Stimulated activated CD8-positive, alpha-beta memory T cell treated with anti-CD3 and anti-CD28 coated beads, Interleukin-7, amount 100 ng/mL, for 24 hours (primary cell): ENCODE measurements around the gene OR1N2.
"Not testable (repeated sequence)": the region's sequence is repeated elsewhere in the genome, so short reads cannot be mapped to it uniquely, and the experiment has no call there.

Source experiments
- DNase-seq: peaks from one replicate; pipeline ENCODE4 v3.0.0-alpha.2; 2020; ENCODE audit warnings: low read depth

Gene OR1N2, protein sequence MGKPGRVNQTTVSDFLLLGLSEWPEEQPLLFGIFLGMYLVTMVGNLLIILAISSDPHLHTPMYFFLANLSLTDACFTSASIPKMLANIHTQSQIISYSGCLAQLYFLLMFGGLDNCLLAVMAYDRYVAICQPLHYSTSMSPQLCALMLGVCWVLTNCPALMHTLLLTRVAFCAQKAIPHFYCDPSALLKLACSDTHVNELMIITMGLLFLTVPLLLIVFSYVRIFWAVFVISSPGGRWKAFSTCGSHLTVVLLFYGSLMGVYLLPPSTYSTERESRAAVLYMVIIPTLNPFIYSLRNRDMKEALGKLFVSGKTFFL

DNA sequence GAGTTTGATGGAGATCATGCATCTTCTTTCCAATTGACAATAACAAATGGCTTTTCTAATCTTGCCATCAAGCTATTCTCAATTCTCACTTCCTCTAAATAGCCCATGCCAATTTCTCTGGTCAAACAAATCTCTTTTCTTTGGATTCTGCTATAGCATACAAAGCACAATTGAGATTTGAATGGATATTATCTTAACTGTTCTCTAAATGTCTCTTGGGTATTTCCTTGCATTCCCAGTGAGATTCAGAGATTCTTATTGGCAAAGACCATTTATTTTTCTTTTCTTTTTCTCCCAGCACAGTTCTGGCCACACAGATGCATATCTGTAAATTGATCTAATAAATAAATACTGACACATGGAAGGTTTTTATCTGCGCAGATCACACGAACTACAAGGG lies at the start of gene OR1N2:
Gene OR1N2, plus strand, starts transcription at position 301 of the 400 bp plus-strand sequence. CDS start 100 bp downstream, outside the sequence.
- no peak for DNase-seq

DNA sequence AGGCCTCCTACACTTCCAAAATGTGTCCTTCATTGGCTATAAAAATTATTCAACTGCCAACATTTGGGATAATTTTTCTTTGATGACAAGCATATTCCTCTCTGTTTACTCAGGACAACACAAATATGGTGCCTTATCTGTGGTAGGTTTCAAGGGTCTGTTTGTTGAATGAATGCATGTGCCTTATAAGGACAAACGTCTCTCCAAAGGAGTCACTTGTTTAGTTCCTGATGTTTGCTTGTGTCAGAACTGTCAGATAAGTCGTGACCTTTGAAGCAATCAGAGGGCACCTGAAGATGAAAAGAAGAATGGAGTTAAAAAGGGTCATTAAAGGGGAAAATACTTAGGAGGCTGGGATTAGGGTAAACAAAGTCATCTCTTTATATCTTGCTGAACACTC lies 45.9 kb upstream of the OR1N2 start:
- no peak for DNase-seq

DNA sequence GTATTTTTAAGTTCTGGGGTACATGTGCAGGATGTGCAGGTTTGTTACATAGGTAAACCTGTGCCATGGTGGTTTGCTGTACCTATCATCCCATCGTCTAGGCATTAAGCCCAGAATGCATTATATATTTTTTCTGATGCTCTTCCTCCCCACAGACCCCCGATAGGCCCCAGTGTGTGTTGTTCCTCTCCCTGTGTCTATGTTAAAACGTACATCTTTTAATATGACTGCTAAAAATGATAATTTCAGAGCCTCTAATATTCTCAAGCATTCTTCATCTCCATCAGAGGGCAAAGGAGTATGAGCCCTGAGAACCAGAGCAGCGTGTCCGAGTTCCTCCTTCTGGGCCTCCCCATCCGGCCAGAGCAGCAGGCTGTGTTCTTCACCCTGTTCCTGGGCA lies 42.4 kb upstream of the OR1N2 start, which contains the start of gene OR1J2:
Gene OR1J2, plus strand, starts transcription at position 301 of the 400 bp plus-strand sequence. Its CDS starts 0 bp downstream, at position 301.
- DNase-seq: no peak

DNA sequence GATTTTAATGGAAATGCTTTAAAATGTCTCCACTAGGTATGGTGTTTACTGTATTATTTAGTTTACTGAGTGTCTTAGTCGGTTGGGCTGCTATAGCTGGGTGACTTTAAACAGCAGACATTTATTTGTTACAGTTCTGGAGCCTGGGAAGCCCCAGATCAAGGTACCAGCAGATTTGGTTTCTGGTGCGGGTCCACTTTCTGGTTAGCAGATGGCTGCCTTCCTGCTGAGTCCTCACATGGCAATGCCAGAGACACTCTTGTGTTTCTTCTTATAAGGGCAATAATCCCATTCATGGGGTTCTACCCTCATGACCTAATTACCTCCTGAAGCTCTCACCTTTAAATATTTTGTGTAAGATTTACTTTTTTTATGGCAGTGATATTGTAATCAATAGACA lies 34.7 kb upstream of the OR1N2 start:
- DNase-seq: no peak

DNA sequence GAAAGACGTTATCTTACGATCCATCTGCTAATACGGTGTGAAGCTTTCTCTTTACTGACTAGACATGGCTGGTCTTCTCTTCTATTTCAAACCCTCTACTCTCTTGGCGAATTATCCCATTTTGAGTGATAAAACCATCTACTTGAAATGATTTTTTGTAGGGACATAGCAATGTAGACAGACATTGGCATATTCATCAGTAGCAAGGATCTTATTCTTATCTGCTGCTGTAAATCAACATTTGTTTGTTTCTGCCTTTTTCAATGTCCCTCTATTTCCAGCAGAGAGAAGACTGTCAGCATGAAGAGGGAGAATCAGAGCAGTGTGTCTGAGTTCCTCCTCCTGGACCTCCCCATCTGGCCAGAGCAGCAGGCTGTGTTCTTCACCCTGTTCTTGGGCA lies 34.1 kb upstream of the OR1N2 start, which contains the start of gene OR1J4:
Gene OR1J4, plus strand, starts transcription at position 301 of the 400 bp plus-strand sequence. Its CDS starts 0 bp downstream, at position 301.
- no peak for DNase-seq

DNA sequence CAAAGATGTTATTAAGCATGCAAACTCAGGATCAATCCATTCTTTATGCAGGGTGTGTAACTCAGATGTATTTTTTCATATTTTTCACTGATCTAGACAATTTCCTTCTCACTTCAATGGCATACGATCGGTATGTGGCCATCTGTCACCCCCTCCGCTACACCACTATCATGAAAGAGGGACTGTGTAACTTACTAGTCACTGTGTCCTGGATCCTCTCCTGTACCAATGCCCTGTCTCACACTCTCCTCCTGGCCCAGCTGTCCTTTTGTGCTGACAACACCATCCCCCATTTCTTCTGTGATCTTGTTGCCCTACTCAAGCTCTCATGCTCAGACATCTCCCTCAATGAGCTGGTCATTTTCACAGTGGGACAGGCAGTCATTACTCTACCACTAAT lies 33.5 kb upstream of the OR1N2 start:
- DNase-seq: no peak

DNA sequence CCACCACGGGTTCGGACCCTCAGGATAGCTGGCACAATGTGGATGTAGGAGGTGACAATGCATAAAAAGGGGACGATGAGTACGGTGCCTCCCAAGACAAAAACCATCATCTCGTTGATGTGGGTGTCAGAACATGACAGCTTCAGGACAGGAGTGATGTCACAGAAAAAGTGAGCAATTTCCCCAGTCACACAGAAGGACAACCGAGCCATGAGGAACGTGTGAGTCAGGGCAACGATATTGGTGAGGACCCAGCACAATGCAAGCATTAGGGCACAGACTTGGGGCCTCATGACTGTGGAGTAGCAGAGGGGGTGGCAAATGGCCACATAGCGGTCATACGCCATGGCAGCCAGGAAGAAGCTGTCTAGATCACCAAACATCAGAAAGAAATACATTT lies 26.3 kb upstream of the OR1N2 start:
- DNase-seq: no peak

DNA sequence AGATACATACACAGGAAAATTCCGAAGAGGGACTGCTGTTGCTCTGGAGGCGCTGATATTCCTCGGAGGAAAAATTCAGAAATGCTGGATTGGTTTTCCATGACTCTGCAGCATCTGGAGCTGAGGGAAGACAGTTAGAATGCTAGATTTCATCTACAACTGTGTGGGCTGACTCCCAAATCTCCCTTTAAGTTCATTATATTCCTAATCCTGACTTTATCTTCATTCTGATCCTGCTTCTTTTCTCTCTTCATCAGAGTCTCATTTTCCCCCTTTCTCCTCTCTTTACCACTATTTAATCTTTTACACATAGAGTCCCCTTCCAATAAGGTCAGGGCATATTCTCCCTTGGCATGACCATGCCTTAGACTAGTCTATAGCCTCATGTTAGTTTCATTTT lies 25.7 kb upstream of the OR1N2 start, which contains the start of gene OR1N1:
Gene OR1N1, minus strand, starts transcription at position 101 of the 400 bp plus-strand sequence. Its CDS starts 0 bp downstream, at position 101.
- DNase-seq: no peak

DNA sequence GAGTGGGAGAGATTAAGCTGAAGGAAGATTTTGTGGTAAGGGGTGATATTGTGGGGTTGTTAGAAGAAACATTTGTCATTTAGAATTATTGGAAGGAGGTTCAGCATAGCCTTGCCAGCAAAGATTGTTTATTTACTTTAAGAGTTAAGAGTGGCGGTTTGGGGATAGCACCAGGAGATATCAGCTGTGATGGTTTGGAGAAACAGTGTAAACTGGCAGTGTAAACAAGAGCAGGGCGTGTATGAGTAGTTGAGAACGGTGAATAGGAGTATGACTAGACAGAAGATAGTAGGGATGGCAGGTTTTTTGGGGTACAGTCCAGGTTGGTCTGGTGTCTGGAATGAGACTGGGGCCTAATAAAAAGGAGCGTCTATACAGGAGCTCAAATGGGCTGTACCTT lies 21.8 kb upstream of the OR1N2 start:
- not testable (repeated sequence) for DNase-seq

DNA sequence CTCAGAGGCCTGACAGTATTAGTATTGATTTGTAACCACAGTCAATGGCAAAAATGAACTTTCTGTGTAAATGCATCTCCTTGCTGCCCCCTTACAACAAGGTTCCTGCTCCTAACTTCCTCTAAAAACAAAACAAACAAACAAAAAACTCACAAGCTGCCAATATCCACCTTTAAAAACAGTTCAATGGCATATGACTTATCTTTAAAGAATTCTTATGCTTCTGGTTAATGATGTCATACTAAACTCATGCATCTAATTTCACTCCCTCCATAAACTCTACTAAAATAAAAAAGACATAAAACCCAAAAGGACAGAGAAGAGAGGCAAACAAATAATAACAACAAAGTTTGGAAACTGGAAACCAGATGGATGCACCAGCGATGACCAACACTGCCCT lies 16.8 kb upstream of the OR1N2 start:
- no peak for DNase-seq

DNA sequence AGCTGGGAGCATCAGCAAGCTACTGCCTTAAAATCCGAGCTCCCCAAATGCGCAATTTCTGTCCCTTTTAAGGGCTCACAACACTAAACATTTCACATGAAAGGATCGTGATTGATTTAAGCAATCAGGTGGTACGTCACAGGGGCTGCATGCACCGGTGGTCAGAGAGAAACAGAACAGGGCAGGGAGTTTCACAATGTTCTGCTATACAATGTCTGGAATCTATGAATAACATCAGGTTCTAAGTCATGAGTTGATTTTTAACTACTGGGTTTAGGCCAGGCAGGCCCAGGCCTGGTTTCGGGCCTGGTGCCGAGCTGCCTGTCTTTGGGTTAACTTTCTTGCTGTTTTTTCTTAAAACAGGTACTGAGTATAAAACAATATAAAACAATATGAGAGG lies 15.8 kb upstream of the OR1N2 start:
- not testable (repeated sequence) for DNase-seq

DNA sequence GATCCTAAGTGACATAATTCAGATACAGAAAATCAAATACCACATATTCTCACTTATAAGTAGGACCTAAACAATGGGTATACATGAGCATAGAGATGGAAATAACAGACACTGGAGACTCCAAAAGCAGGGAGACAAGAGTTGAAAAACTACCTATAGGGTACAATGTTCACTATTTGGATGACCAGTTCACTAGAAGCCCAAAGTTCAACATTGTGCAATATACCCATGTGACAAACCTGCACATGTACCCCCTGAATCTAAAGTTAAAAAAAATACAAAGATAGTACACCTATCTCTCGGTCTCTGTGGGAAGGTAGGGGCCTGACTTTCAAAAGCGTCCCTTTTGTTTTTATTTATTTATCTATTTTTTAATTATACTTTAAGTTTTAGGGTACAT lies 14.2 kb upstream of the OR1N2 start:
- no peak for DNase-seq

DNA sequence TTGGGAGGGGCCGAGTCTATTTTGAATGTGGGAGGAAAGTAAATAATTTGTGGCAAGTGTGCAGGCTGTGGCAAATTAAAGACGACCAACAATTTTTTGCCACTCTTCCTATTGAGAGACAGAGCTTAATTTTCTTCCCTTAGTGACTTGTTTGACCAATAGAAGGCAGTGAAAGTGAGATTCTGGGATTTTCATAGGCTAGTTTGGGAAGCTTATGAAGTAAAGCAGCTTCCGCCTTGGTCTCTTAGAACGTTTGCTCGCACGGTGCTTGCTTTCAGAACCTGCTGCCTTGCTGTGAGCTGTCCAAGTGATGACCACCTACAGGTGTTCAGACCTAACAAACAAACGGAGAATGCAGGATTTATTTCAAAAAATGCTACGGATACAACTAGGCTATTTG lies 6.7 kb upstream of the OR1N2 start:
- DNase-seq: no peak

DNA sequence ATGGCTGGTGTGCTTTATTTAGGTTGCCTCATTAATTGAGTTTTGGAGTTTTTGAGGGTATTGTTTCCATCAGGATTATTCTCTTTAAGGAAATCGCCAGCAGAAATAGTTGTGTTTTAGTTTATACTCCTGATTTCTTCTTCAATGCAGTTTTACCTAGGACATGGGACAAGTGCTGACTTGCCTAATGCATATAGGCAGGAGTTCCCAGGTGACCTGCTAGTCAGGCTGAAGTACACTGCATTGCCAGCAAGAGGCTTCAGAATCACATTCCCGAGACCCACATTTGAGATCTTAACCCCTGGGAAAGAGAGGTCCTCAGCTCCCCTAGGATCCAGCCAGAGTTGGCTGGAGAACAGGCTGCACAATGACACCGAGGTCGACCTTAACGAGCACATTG lies 1.5 kb upstream of the OR1N2 start:
- no peak for DNase-seq

DNA sequence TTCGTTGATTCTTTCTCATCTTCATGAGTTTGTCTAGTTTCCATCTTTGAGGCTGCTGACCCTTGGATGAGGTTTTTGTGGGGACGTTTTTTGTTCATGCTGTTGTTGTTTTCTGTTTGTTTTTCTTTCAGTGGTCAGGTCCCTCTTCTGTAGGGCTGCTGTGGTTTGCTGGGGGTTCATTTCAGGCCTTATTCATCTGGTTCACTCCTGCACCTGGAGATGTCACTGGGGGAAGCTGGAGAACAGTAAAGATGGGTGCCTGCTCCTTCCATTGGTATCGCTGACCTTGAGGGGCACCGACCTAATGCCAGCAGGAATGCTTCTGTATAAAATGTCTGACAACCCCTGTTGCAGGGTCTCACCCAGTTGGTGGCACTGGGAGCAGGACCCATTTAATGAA lies 8.5 kb downstream of the OR1N2 start:
- DNase-seq: no peak

DNA sequence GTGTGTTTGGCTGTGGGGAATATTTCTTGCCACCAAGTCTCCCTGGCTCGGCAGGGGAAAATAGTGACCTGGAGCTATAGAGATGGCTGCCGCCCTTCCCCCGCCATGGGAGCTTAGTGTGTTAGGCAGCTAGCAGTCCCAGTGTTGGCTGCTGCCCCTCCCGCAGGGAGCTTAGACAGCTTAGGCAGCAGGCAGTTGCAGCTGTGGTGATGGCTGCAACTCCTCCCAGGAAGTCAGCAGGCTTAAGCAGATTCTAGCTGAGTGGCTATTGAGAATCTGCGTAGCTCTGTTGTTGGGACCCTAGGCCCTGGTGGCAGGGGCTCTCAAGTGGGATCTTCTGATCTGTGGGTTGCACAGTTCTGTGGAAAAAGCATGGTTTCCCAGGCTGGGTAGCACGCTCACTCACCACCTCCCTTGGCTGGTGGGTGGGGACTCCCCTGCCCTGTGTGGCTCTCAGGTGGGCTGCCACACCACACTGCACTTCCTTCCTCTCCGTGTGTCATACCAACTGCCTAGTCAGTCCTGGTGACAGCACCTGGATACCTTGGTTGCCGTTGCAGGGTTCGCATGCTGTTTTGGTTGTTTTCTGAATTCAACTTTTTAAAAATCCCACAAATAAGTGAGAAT lies 9.3 kb downstream of the OR1N2 start:
- DNase-seq: no peak

DNA sequence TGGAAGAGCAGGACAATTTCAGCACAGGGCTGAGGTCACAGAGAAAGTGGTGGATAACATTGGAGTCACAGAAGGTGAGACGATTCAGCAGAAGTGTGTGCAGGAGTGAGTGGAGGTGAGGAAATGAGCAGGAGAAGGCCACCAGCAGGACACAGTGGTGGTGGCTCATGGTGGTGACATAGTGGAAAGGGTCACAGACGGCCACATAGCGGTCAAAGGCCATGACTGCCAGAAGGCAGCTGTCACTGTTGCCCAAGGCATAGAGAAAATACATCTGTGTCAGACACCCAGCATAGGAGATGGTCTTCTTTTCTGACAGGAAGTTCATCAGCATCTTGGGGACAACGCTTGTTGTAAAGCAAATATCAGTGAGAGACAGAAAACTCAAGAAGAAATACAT lies 15.0 kb downstream of the OR1N2 start:
- DNase-seq: no peak

DNA sequence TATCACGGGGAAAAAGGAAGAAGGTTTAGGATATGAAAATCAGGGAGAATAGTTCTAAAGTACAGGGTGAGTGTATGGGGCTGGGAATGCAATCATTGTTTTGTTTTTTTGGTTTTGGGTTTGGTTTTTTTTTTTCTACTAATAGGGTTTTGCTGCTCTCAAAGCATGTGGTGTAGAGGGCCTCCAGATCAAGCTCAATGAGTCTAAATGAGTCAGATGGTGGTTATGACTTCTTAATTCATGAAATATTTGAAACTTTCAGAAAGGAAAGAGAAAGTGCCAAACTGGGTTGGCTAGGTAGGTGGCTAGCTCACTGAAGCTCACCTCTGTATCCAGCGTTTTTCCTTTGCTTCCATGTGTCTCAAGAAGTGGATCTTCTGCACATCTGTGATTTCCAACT lies 19.5 kb downstream of the OR1N2 start:
- no peak for DNase-seq

DNA sequence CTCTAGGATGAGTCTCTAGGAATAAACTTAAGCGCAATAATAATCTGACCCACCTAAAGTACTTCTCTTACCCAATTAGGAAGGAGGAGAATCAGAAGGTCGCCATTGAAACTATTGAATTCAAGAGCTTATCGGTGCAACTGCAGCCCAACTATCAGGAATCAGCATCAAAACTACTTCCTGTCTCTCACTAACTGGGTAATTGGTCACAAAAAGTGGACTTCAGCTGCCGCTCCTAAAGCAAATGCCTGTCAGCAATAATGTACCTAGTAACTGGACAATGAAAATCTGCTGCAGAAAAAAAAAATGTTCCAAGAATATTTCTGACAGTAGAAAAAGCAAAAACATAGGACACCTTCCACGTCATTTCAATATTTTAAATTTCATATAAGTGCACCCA lies 27.0 kb downstream of the OR1N2 start:
- DNase-seq: no peak

DNA sequence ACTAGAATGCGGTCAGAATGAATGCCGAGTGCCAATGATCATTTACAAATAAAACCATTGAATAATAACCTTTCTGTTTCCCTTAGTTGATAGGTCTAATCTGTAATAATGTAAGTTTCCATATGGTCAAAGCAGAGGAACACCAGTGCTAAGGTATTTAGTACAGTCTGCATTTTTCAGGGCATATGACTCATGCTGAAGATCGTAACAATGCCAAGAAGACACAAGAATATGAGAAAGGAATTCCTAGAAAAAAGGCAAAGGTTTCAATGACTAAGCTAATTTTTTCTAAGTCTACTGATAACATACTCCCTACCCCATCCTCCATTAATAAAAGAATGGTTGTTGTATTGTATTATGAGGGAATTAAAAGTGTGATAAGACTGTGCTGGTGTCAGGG lies 27.4 kb downstream of the OR1N2 start:
- DNase-seq: no peak

DNA sequence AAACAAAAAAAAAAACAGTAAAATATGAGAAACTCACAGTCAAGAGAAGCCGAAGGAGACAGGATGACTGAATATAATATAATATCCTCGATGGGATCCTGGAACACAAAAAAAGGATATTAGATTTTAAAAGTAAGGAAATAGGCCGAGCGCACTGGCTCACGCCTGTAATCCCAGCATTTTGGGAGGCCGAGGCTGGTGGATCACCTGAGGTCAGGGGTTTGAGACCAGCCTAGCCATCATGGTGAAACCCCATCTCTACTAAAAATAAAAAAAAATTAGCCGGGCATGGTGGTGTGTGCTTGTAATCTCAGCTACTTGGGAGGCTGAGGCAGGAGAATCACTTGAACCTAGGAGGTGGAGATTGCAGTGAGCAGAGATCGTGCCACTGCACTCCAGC lies 30.4 kb downstream of the OR1N2 start, which contains the start of gene OR1L8:
Gene OR1L8, minus strand, starts transcription at position 101 of the 400 bp plus-strand sequence. CDS start 14,907 bp downstream, outside the sequence.
- not testable (repeated sequence) for DNase-seq
